Measurements from ENCODE around the gene MSH6. TPM values are rescaled to one million over a fixed set of nuclear protein-coding genes. Genes with fewer than 3 reads are reported as not detected.

The MSH6 gene
- total and polyA plus RNA-seq, 9 of the 15 experiments (the other 6 are each of a cell fraction or from before 2014, with no cell fraction given) = 15.3 to 147 (median 80.5) TPM

DNA sequence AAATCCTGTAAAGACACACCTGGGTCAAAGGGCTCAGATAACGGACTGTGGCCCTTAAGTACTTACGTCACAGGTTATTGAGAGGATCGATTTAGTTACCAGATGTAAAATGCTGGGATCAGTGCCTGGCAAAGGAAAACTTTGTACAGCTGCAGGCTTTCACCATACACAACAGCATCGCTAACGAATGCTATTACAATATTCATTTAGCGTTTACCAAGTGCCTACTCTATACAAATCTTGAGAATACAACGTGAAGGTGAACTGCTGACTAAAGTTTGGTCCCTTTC, 619 bp upstream of the MSH6 start (continued):
- TF ChIP-seq, protein P1, sequence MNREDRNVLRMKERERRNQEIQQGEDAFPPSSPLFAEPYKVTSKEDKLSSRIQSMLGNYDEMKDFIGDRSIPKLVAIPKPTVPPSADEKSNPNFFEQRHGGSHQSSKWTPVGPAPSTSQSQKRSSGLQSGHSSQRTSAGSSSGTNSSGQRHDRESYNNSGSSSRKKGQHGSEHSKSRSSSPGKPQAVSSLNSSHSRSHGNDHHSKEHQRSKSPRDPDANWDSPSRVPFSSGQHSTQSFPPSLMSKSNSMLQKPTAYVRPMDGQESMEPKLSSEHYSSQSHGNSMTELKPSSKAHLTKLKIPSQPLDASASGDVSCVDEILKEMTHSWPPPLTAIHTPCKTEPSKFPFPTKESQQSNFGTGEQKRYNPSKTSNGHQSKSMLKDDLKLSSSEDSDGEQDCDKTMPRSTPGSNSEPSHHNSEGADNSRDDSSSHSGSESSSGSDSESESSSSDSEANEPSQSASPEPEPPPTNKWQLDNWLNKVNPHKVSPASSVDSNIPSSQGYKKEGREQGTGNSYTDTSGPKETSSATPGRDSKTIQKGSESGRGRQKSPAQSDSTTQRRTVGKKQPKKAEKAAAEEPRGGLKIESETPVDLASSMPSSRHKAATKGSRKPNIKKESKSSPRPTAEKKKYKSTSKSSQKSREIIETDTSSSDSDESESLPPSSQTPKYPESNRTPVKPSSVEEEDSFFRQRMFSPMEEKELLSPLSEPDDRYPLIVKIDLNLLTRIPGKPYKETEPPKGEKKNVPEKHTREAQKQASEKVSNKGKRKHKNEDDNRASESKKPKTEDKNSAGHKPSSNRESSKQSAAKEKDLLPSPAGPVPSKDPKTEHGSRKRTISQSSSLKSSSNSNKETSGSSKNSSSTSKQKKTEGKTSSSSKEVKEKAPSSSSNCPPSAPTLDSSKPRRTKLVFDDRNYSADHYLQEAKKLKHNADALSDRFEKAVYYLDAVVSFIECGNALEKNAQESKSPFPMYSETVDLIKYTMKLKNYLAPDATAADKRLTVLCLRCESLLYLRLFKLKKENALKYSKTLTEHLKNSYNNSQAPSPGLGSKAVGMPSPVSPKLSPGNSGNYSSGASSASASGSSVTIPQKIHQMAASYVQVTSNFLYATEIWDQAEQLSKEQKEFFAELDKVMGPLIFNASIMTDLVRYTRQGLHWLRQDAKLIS (CRISPR knock-in tag; IDR thresholded peaks at IDR 0.05) = 0 out of 2 replicates have a peak, but pooled peaks have one; percentile 1
- TF ChIP-seq RBM22 (IDR thresholded peaks at IDR 0.05; ENCODE audit: low read depth, low read length, poor library complexity, severe bottlenecking) = no peak
- TF ChIP-seq IFI16 (CRISPR knock-in tag; IDR thresholded peaks at IDR 0.05) = no peak
- TF ChIP-seq, protein P2, sequence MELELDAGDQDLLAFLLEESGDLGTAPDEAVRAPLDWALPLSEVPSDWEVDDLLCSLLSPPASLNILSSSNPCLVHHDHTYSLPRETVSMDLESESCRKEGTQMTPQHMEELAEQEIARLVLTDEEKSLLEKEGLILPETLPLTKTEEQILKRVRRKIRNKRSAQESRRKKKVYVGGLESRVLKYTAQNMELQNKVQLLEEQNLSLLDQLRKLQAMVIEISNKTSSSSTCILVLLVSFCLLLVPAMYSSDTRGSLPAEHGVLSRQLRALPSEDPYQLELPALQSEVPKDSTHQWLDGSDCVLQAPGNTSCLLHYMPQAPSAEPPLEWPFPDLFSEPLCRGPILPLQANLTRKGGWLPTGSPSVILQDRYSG (tag; conservative IDR thresholded peaks at IDR 0.05; ENCODE audit: low read depth) = no peak
- TF ChIP-seq MYC (IDR thresholded peaks at IDR 0.05; ENCODE audit: low read depth, low read length) = no peak
- TF ChIP-seq MYC (CRISPR knock-in tag; IDR thresholded peaks at IDR 0.05; ENCODE audit: borderline replicate concordance, low read depth) = no peak
- no peak for TF ChIP-seq ZNF324 (CRISPR knock-in tag; IDR thresholded peaks at IDR 0.05)
- TF ChIP-seq, protein P3, sequence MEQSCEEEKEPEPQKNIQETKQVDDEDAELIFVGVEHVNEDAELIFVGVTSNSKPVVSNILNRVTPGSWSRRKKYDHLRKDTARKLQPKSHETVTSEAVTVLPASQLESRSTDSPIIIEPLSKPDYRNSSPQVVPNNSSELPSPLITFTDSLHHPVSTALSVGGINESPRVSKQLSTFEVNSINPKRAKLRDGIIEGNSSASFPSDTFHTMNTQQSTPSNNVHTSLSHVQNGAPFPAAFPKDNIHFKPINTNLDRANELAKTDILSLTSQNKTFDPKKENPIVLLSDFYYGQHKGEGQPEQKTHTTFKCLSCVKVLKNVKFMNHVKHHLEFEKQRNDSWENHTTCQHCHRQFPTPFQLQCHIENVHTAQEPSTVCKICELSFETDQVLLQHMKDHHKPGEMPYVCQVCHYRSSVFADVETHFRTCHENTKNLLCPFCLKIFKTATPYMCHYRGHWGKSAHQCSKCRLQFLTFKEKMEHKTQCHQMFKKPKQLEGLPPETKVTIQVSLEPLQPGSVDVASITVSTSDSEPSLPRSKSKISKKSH (CRISPR knock-in tag; IDR thresholded peaks at IDR 0.05) = no peak
- no peak for TF ChIP-seq ZNF431 (CRISPR knock-in tag; IDR thresholded peaks at IDR 0.05)
- no peak for TF ChIP-seq SMAD2 (IDR thresholded peaks at IDR 0.05; ENCODE audit: low read depth, low read length)
- TF ChIP-seq E2F3 (CRISPR knock-in tag; IDR thresholded peaks at IDR 0.05) = no peak
- no peak for TF ChIP-seq SAFB (IDR thresholded peaks at IDR 0.05; ENCODE audit: borderline replicate concordance, low read depth, low read length)
- no peak for TF ChIP-seq ZNF764 (CRISPR knock-in tag; IDR thresholded peaks at IDR 0.05; ENCODE audit: low read depth)
- TF ChIP-seq, protein P4, sequence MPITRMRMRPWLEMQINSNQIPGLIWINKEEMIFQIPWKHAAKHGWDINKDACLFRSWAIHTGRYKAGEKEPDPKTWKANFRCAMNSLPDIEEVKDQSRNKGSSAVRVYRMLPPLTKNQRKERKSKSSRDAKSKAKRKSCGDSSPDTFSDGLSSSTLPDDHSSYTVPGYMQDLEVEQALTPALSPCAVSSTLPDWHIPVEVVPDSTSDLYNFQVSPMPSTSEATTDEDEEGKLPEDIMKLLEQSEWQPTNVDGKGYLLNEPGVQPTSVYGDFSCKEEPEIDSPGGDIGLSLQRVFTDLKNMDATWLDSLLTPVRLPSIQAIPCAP (CRISPR knock-in tag; IDR thresholded peaks at IDR 0.05; ENCODE audit: borderline replicate concordance) = no peak
- no peak for TF ChIP-seq HDGF (IDR thresholded peaks at IDR 0.05)
- TF ChIP-seq, protein P5, sequence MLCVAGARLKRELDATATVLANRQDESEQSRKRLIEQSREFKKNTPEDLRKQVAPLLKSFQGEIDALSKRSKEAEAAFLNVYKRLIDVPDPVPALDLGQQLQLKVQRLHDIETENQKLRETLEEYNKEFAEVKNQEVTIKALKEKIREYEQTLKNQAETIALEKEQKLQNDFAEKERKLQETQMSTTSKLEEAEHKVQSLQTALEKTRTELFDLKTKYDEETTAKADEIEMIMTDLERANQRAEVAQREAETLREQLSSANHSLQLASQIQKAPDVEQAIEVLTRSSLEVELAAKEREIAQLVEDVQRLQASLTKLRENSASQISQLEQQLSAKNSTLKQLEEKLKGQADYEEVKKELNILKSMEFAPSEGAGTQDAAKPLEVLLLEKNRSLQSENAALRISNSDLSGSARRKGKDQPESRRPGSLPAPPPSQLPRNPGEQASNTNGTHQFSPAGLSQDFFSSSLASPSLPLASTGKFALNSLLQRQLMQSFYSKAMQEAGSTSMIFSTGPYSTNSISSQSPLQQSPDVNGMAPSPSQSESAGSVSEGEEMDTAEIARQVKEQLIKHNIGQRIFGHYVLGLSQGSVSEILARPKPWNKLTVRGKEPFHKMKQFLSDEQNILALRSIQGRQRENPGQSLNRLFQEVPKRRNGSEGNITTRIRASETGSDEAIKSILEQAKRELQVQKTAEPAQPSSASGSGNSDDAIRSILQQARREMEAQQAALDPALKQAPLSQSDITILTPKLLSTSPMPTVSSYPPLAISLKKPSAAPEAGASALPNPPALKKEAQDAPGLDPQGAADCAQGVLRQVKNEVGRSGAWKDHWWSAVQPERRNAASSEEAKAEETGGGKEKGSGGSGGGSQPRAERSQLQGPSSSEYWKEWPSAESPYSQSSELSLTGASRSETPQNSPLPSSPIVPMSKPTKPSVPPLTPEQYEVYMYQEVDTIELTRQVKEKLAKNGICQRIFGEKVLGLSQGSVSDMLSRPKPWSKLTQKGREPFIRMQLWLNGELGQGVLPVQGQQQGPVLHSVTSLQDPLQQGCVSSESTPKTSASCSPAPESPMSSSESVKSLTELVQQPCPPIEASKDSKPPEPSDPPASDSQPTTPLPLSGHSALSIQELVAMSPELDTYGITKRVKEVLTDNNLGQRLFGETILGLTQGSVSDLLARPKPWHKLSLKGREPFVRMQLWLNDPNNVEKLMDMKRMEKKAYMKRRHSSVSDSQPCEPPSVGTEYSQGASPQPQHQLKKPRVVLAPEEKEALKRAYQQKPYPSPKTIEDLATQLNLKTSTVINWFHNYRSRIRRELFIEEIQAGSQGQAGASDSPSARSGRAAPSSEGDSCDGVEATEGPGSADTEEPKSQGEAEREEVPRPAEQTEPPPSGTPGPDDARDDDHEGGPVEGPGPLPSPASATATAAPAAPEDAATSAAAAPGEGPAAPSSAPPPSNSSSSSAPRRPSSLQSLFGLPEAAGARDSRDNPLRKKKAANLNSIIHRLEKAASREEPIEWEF (CRISPR knock-in tag; IDR thresholded peaks at IDR 0.05) = no peak
